ENCODE results near the gene CROCC2.

- TF ChIP-seq POLR2A (IDR thresholded peaks at IDR 0.05) (no peak), CTCF (IDR thresholded peaks at IDR 0.05) (no peak)
These were observed 23.4 kb downstream of the CROCC2 start for GRCh38 chr2:240929364-240930095.

Data from Peyer's patch (tissue), 4 donors.